Neuron (in vitro differentiated cells): Measurements from ENCODE around the gene MRPL32.

Experiments used
- H2AFZ ChIP-seq: one replicate; pipeline ENCODE4 v1.6.1; 2013; ENCODE audit warnings: low read depth, mild to moderate bottlenecking, inconsistent platforms, low read length, moderate library complexity
- H3K27me3 ChIP-seq: one replicate; pipeline ENCODE4 v1.6.1; 2013; ENCODE audit warnings: low read length; ENCODE audit not compliant: insufficient read depth
- H3K36me3 ChIP-seq: one replicate; pipeline ENCODE4 v1.6.1; 2013; ENCODE audit warnings: low read length; ENCODE audit not compliant: insufficient read depth
- H3K4me1 ChIP-seq: one replicate; pipeline ENCODE4 v1.6.1; 2013; ENCODE audit warnings: low read length; ENCODE audit not compliant: insufficient read depth
- H3K4me3 ChIP-seq: 2 replicates; pipeline ENCODE4 v1.5.1; 2013; ENCODE audit warnings: mild to moderate bottlenecking, low read length, moderate library complexity
- H3K9me3 ChIP-seq: one replicate; pipeline ENCODE4 v1.6.1; 2013; ENCODE audit warnings: low read length

Gene MRPL32

GRCh38 chr7:42913591-42913990 is 18.6 kb upstream of the MRPL32 start:
- no peak overlapping the region for H2AFZ ChIP-seq
- H3K36me3 ChIP-seq: peaks cover 34% of the 10 kb centered on the region
- no peak overlapping the region for H3K4me3 ChIP-seq
- peaks cover 13% of the 10 kb centered on the region for H3K4me1 ChIP-seq
- no peaks in the 10 kb centered on the region for H3K27me3 ChIP-seq
- H3K9me3 ChIP-seq: no peaks in the 10 kb centered on the region

DNA sequence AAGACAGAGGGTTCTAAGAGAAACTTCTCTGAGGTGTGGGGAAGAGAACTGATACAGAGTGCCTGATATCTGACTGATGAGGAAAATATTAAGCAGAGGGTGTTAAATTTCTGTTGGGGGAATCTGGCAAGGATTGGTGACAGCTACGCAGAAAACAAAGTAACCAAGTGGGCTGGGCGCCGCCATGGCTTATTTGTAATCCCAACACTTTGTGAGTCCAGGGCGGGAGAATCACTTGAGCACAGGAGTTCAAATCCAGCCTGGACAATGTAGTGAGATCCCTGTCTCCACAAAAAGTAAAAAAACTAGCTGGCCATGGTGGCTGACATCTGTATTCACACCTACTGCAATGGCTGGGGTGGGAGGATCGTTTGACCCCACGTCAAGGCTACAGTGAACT is 18.2 kb upstream of the MRPL32 start:
- Histone ChIP-seq H3K9me3 (no peaks in the 10 kb centered on the region), H2AFZ (no peak overlapping the region), H3K36me3 (peaks cover 36% of the 10 kb centered on the region), H3K27me3 (no peaks in the 10 kb centered on the region), H3K4me3 (no peak overlapping the region), H3K4me1 (peaks cover 13% of the 10 kb centered on the region)

- peaks cover 41% of the 10 kb centered on the region for H3K36me3 ChIP-seq
- no peaks in the 10 kb centered on the region for H3K9me3 ChIP-seq
- H3K4me3 ChIP-seq: no peak overlapping the region
- peaks cover 13% of the 10 kb centered on the region for H3K4me1 ChIP-seq
- no peaks in the 10 kb centered on the region for H3K27me3 ChIP-seq
- H2AFZ ChIP-seq: no peak overlapping the region
These were observed 17.6 kb upstream of the MRPL32 start for GRCh38 chr7:42914421-42915045.

DNA sequence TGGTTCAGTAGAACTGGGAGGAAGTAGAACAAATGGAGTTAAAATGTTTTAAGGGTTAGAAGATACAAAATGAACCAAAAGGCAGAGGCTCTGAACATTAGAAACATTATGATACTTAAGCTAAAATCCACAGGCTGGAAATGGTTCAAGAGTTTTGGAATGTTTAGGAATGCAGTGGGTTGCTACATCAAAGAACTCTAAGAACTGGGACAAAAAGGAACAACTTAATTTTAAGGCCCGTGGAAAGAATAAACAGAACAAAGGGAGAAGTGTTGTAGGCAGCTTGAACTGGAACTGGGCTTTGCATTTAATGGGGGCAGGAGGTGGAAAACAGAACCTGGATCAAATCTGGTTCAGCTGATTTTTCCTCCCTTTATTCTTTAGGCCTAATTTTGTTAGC is 16.8 kb upstream of the MRPL32 start:
- Histone ChIP-seq H3K9me3 (no peaks in the 10 kb centered on the region), H3K36me3 (peaks cover 49% of the 10 kb centered on the region)

GRCh38 chr7:42922017-42922753 is 10.0 kb upstream of the MRPL32 start:
- no peak overlapping the region for H3K4me3 ChIP-seq
- no peaks in the 10 kb centered on the region for H3K9me3 ChIP-seq
- H3K4me1 ChIP-seq: no peaks in the 10 kb centered on the region
- no peak overlapping the region for H2AFZ ChIP-seq
- H3K36me3 ChIP-seq: peaks cover 85% of the 10 kb centered on the region
- H3K27me3 ChIP-seq: no peaks in the 10 kb centered on the region

More for the DNA sequence above, 16.8 kb upstream of the MRPL32 start:
- Histone ChIP-seq H2AFZ (no peak overlapping the region), H3K4me1 (peaks cover 12% of the 10 kb centered on the region), H3K4me3 (no peak overlapping the region), H3K27me3 (no peaks in the 10 kb centered on the region)

- H3K36me3 ChIP-seq: peaks cover 71% of the 10 kb centered on the region
- H3K4me3 ChIP-seq: no peak overlapping the region
- H3K9me3 ChIP-seq: no peaks in the 10 kb centered on the region
- H2AFZ ChIP-seq: no peak overlapping the region
- no peaks in the 10 kb centered on the region for H3K27me3 ChIP-seq
- H3K4me1 ChIP-seq: no peaks in the 10 kb centered on the region
These were observed 7.8 kb upstream of the MRPL32 start for GRCh38 chr7:42924223-42924838.

DNA sequence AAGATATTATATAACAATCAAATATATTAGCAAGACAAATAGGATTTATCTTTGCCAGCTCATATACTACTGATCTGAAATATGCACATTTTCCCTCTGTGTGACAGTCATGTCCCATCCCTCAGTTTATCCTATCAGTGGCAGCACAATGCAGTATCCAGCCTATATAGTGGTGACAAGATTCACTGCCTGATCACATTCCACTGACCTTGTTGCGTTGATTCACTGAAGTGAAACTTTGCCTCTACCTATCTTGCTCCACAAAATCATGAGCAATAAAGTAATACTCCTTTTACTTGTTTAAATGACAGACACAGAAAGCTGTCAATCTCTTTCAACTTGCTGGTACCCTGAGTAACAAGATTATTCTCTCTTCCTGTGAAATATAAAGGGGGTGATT is 6.5 kb upstream of the MRPL32 start:
- Histone ChIP-seq H3K4me1 (peaks cover 3% of the 10 kb centered on the region), H3K9me3 (no peaks in the 10 kb centered on the region), H3K27me3 (no peaks in the 10 kb centered on the region), H3K36me3 (peaks cover 59% of the 10 kb centered on the region), H2AFZ (no peak overlapping the region), H3K4me3 (no peak overlapping the region)

- Histone ChIP-seq H3K27me3 (no peaks in the 10 kb centered on the region), H3K9me3 (no peaks in the 10 kb centered on the region), H2AFZ (no peak overlapping the region), H3K4me3 (no peak overlapping the region), H3K4me1 (peaks cover 7% of the 10 kb centered on the region), H3K36me3 (peaks cover 53% of the 10 kb centered on the region)
These were observed 6.0 kb upstream of the MRPL32 start for GRCh38 chr7:42926204-42926603.

- Histone ChIP-seq H3K36me3 (peaks cover 29% of the 10 kb centered on the region), H2AFZ (no peak overlapping the region), H3K9me3 (no peaks in the 10 kb centered on the region), H3K4me1 (peaks cover 12% of the 10 kb centered on the region), H3K27me3 (no peaks in the 10 kb centered on the region), H3K4me3 (no peak overlapping the region)
These were observed 3.4 kb upstream of the MRPL32 start for GRCh38 chr7:42928754-42929153.

- no peaks in the 10 kb centered on the region for H3K27me3 ChIP-seq
- no peak overlapping the region for H2AFZ ChIP-seq
- peaks cover 13% of the 10 kb centered on the region for H3K4me1 ChIP-seq
- H3K36me3 ChIP-seq: peaks cover 23% of the 10 kb centered on the region
- H3K4me3 ChIP-seq: no peak overlapping the region
- H3K9me3 ChIP-seq: no peaks in the 10 kb centered on the region
These were observed 2.7 kb upstream of the MRPL32 start for GRCh38 chr7:42929449-42929848.

- Histone ChIP-seq H3K9me3 (no peaks in the 10 kb centered on the region), H3K4me3 (peak overlapping the region; percentile 85), H3K4me1 (peaks cover 13% of the 10 kb centered on the region), H3K27me3 (no peaks in the 10 kb centered on the region), H2AFZ (no peak overlapping the region), H3K36me3 (peaks cover 21% of the 10 kb centered on the region)
These were observed 1.3 kb upstream of the MRPL32 start for GRCh38 chr7:42930889-42931288.

GRCh38 chr7:42931447-42931833 is 736 bp upstream of the MRPL32 start:
- Histone ChIP-seq H2AFZ (peak overlapping the region; percentile 70), H3K36me3 (peaks cover 20% of the 10 kb centered on the region), H3K27me3 (no peaks in the 10 kb centered on the region), H3K4me1 (peaks cover 13% of the 10 kb centered on the region), H3K4me3 (peak overlapping the region; percentile 85), H3K9me3 (no peaks in the 10 kb centered on the region)

DNA sequence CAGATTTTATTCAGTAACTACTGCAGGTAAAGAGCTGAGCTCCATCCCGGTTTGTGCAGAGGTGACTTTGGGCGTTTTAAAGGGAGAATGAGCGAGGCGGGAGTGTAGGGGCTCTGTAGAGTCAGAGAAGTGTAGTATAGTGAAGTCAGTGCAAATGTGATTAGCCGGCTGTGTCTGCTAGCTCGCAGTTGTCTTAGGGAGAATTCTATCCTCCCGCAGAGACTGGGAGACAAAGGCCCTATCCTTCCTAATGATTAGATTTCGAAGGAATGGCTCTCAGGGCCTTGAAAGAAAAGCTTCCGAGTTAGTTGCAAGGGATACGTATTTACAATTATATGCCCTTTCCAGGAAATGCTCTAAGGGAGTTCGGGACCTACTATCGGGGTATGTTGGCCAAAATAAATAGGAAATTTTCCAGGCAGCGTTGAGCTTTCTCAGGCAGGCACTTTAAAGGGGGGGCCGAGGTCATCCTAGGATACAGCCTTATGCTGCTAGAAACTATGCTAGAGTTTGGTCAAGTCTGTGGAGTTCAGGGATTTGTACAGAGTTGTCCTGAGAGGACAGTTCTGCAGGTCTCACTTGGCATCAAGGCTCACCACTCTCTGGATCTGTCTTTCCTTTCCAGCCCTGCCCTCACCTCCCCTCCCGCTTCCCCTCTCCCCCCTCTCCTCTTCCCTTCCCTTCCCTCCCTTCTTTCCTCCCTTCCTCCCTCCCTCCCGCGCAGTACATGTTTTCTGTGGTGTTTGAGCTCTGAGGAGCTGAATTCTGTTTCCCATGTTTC is 825 bp downstream of the MRPL32 start:
- H3K36me3 ChIP-seq: peaks cover 27% of the 10 kb centered on the region
- peaks cover 13% of the 10 kb centered on the region for H3K4me1 ChIP-seq
- no peaks in the 10 kb centered on the region for H3K9me3 ChIP-seq
- H2AFZ ChIP-seq: peak overlapping the region; percentile 84
- H3K27me3 ChIP-seq: no peaks in the 10 kb centered on the region
- peak overlapping the region; percentile 85 for H3K4me3 ChIP-seq
